Skeletal muscle tissue (tissue), 5 donors: ENCODE data around the gene TPD52L2. TPM values are rescaled to one million over a fixed set of nuclear protein-coding genes. Genes with fewer than 3 reads are reported as not detected.

Experiments used
- H3K27ac ChIP-seq: one replicate; pipeline ENCODE4 v1.7.0; 2013; ENCODE audit warnings: mild to moderate bottlenecking, low read depth, low read length, inconsistent platforms
- H3K27me3 ChIP-seq, 3 donors: one replicate each; pipeline ENCODE4 v1.7.0; 2013; ENCODE audit warnings: low read length in 3 of 3; ENCODE audit not compliant: control insufficient read depth in 3 of 3, insufficient read depth in 3 of 3
- H3K36me3 ChIP-seq, 3 donors: one replicate each; pipeline ENCODE4 v1.7.0; 2013; ENCODE audit warnings: low read length in 3 of 3; ENCODE audit not compliant: control insufficient read depth in 3 of 3, insufficient read depth in 3 of 3
- H3K4me1 ChIP-seq, 3 donors: one replicate each; pipeline ENCODE4 v1.7.0; 2013; ENCODE audit warnings: low read length in 3 of 3, mild to moderate bottlenecking in 3 of 3; ENCODE audit not compliant: control insufficient read depth in 3 of 3, insufficient read depth in 3 of 3
- H3K4me3 ChIP-seq, 3 donors: one replicate each; pipeline ENCODE4 v1.7.0; 2013; ENCODE audit warnings: low read length in 3 of 3
- H3K9ac ChIP-seq, 3 donors: one replicate each; pipeline ENCODE4 v1.7.0; 2013; ENCODE audit warnings: low read length in 3 of 3, mild to moderate bottlenecking in 3 of 3, moderate library complexity in 2 of 3, low read depth in 1 of 3
- H3K9me3 ChIP-seq, 3 donors: one replicate each; pipeline ENCODE4 v1.7.0; 2013; ENCODE audit warnings: low read length in 3 of 3; ENCODE audit not compliant: control insufficient read depth in 3 of 3
- small RNA-seq: library from RNA; depleted of rRNA; stranded (forward); fragments of <200 nt; gene quantifications from one replicate; pipeline ENCODE3, GENCODE V24; 2014
- total RNA-seq: library from RNA; depleted of rRNA; stranded (reverse); fragments of >200 nt; gene quantifications from one replicate; pipeline ENCODE4 v1.2.3, GENCODE V29; 2014
- donor health status: Osteomylitis.

TPD52L2 gene
- total RNA-seq, 1 donor from 2014 or later = 29.2 TPM

DNA sequence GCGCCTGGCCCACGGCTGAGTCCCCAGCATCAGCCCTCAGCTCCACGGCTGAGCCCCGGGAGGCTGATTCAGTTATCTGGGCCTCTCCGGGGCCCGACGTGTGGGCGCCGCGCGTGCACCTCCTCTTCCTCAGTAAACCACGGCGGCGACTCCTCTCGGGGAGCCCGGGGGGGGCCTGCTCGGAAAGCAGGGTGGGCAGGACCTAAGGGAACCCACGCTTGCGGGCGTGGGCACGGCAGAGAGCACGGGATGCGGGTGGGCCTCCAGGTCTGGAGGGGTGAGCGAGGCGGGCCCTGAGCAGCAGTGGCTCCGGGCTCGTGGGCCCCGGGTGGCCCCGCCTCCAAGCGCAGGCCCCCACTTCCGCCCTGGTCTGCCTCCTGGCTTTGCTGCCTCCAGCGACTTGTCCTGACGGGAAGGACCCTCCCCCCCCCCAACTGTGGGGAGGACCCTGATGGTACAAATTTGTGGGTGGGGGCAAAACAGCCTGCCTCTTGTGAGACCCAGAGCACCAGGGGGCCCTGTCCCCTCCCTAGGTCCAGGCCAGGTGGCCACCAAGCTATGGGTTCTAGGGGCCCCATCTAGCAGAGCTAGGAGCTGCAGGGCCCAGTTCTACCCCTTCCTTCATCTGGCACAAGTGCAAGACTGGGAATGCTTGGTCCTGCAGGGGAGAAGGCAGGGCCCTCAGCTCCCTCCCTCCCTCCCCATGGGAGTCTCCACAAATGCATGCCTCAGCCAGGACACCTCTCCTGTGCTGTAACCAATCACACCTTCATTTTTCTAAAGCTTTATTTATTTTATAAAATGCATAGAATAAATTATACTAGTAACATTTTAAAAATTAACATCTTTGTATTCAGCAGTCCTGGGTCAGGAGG lies 74.2 kb downstream of the TPD52L2 start:
- Histone ChIP-seq H3K4me3 (no peak overlapping the region), H3K4me1 (peaks cover 13 to 19% (median 15%) of the 10 kb centered on the region in 3 donors), H3K27me3 (no peaks in the 10 kb centered on the region), H3K9me3 (no peaks in the 10 kb centered on the region), H3K9ac (no peak overlapping the region), H3K27ac (no peak overlapping the region), H3K36me3 (peaks cover 43 to 57% (median 49%) of the 10 kb centered on the region in 3 donors)

DNA sequence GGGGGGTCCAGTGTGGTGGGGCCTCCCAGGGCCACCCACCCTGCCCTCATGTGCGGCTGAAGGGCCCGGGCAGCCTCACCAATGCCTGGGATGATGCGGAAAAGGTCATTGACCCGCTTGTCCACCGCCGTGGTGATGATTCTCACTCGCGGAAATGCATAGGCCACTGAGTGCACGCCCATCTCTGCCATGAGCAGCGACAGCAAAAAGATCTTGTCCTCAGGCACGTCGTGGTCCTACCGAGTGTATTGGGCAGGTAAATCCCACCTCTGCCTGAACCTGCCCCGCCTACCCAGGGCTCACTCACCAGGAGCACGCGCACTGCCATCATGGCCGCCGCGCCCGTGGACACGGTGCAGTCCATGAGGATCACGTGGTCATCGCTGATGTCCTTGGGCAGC lies 75.0 kb downstream of the TPD52L2 start:
- Histone ChIP-seq H3K4me3 (no peak overlapping the region), H3K9me3 (no peaks in the 10 kb centered on the region), H3K4me1 (peaks cover 13 to 23% (median 15%) of the 10 kb centered on the region in 3 donors), H3K27ac (no peak overlapping the region), H3K27me3 (no peaks in the 10 kb centered on the region), H3K36me3 (peaks cover 44 to 60% (median 52%) of the 10 kb centered on the region in 3 donors), H3K9ac (no peak overlapping the region)

DNA sequence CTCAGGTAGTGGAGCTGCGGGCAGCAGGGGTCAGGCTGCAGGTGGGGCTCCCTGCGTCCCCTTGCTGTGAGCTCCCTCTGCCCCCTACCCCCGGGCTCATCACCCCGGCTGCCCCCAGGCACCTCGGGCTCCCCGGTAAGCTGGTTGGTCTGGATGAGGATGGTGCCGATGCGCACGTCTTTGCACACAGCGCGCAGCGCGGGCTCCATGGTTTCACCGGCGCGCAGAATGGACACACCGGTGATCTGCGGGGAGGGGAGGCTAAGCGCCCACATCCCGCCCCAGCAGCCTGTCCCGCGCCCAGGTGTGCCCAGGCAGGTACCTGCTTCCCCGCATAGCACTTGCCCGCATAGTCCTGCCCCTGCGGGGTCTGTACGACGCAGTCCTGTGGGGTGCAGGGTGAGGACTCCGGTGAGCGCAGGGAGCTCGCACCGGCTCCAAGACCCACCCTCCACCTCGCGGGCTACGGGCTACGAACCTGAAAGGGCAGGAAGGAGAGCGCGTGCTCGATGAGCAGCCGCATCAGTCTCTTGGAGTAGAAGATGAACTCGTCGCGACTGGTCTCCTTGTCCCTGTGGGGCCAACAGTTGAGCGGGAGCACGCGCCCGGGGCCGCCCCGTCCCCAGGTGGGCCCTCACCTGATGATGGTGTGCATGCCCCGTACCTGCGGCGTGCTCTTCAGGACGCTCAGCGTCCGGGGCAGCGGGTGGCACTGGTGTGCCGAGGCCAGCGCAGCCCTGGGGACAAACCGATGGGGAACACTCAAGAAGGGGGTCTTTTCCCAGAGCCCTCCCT lies 75.6 kb downstream of the TPD52L2 start:
- Histone ChIP-seq H3K9ac (no peak overlapping the region), H3K27me3 (no peaks in the 10 kb centered on the region), H3K36me3 (peaks cover 46 to 61% (median 50%) of the 10 kb centered on the region in 3 donors), H3K9me3 (no peaks in the 10 kb centered on the region), H3K4me3 (no peak overlapping the region), H3K27ac (no peak overlapping the region), H3K4me1 (peaks cover 15 to 29% (median 15%) of the 10 kb centered on the region in 3 donors)

Small RNA genes within 50 kb of the gene (small RNA-seq; reads per million reads assigned to genes)
- gene MIR941-2 = not detected
- not detected for gene MIR941-4
- gene MIR941-5 = not detected
- 0.23 reads per million, percentile 10 among the genes with 10 or more reads in this experiment for gene RNU1-134P

Other genes with a start within 250 kb of the TPD52L2 start
- 5.7 TPM for gene GMEB2, start 238.2 kb upstream of the TPD52L2 start, total RNA-seq
- gene STMN3, start 211.8 kb upstream of the TPD52L2 start, total RNA-seq = 10.4 TPM
- gene RTEL1, start 207.0 kb upstream of the TPD52L2 start, total RNA-seq = 4.7 TPM
- gene TNFRSF6B, start 168.6 kb upstream of the TPD52L2 start, total RNA-seq = not detected
- 13.0 TPM for gene ARFRP1, start 157.3 kb upstream of the TPD52L2 start, total RNA-seq
- gene ZGPAT, start 157.2 kb upstream of the TPD52L2 start, total RNA-seq = 6.8 TPM
- gene LIME1, start 128.6 kb upstream of the TPD52L2 start, total RNA-seq = 0.52 TPM
- 10.4 TPM for gene SLC2A4RG, start 125.5 kb upstream of the TPD52L2 start, total RNA-seq
- gene ZBTB46, start 34.0 kb upstream of the TPD52L2 start, total RNA-seq = 52.2 TPM
- gene ABHD16B, start 3.8 kb upstream of the TPD52L2 start, total RNA-seq = not detected
- gene DNAJC5, start 29.9 kb downstream of the TPD52L2 start, total RNA-seq = 30.3 TPM
- 15.7 TPM for gene UCKL1, start 91.1 kb downstream of the TPD52L2 start, total RNA-seq
- gene ZNF512B, start 104.7 kb downstream of the TPD52L2 start, total RNA-seq = 8.9 TPM
- gene SAMD10, start 114.4 kb downstream of the TPD52L2 start, total RNA-seq = 1.0 TPM
- gene PRPF6, start 115.9 kb downstream of the TPD52L2 start, total RNA-seq = 55.8 TPM
- 0.52 TPM for gene C20orf204, start 170.9 kb downstream of the TPD52L2 start, total RNA-seq
- gene SOX18, start 184.4 kb downstream of the TPD52L2 start, total RNA-seq = 3.7 TPM
- 8.4 TPM for gene TCEA2, start 197.9 kb downstream of the TPD52L2 start, total RNA-seq
- 5.2 TPM for gene RGS19, start 214.2 kb downstream of the TPD52L2 start, total RNA-seq
- gene OPRL1, start 214.8 kb downstream of the TPD52L2 start, total RNA-seq = 0.52 TPM
- gene LKAAEAR1, start 219.1 kb downstream of the TPD52L2 start, total RNA-seq = 1.0 TPM
- not detected for gene NPBWR2, start 242.3 kb downstream of the TPD52L2 start, total RNA-seq